C1 segment of cervical spinal cord (tissue), 14 donors: ENCODE data around the gene CDH26.

Source experiments
- DNase-seq, 14 donors: peaks; one replicate each; lab custom pipeline; 2025; lab: John Stamatoyannopoulos, UW

CDH26 gene

GRCh38 chr20:60060593-60060992, 102.4 kb downstream of the CDH26 start:
- no peak for DNase-seq

GRCh38 chr20:60062431-60063047, 104.3 kb downstream of the CDH26 start:
- peak in 10 of 14 donors; percentile 9 to 76 (median 34) for DNase-seq

GRCh38 chr20:60063048-60063451, 104.8 kb downstream of the CDH26 start:
- DNase-seq, result peak in 1 of 14 donors; percentile 6

- no peak for DNase-seq
Measured at GRCh38 chr20:60063739-60064380, 105.6 kb downstream of the CDH26 start.
